ENCODE results near the gene DMD.
"Not testable (repeated sequence)": the region's sequence is repeated elsewhere in the genome, so short reads cannot be mapped to it uniquely, and the experiment has no call there.

The DMD gene

GRCh38 chrX:33211356-33212260, at the start of gene DMD:
DMD (minus strand) TSS chrX:33211549; CDS start chrX:33211312, 237 bp downstream.
- DNase-seq: peak; percentile 49

- no peak for DNase-seq
These were observed 41.0 kb upstream of the DMD start for GRCh38 chrX:33252306-33252825.

- no peak for DNase-seq
These were observed 7.5 kb upstream of the DMD start for GRCh38 chrX:33218819-33219218.

GRCh38 chrX:33210156-33210555, 1.2 kb downstream of the DMD start:
- no peak for DNase-seq

GRCh38 chrX:33207056-33207455, 4.3 kb downstream of the DMD start:
- no peak for DNase-seq

GRCh38 chrX:33205321-33205720, 6.0 kb downstream of the DMD start:
- no peak for DNase-seq

GRCh38 chrX:33204889-33205288, 6.5 kb downstream of the DMD start:
- DNase-seq: no peak

- no peak for DNase-seq
These were observed 12.6 kb downstream of the DMD start for GRCh38 chrX:33198561-33199279.

- no peak for DNase-seq
These were observed 15.7 kb downstream of the DMD start for GRCh38 chrX:33195698-33196097.

GRCh38 chrX:33194876-33195433, 16.4 kb downstream of the DMD start:
- no peak for DNase-seq

- DNase-seq: no peak
These were observed 17.1 kb downstream of the DMD start for GRCh38 chrX:33194289-33194688.

- DNase-seq: no peak
These were observed 21.3 kb downstream of the DMD start for GRCh38 chrX:33190016-33190415.

GRCh38 chrX:33188881-33189280, 22.5 kb downstream of the DMD start:
- no peak for DNase-seq

GRCh38 chrX:33188286-33188685, 23.1 kb downstream of the DMD start:
- no peak for DNase-seq

GRCh38 chrX:33184803-33185202, 26.5 kb downstream of the DMD start:
- DNase-seq: not testable (repeated sequence)

GRCh38 chrX:33183361-33183760, 28.0 kb downstream of the DMD start:
- DNase-seq: no peak

- DNase-seq: no peak
These were observed 32.7 kb downstream of the DMD start for GRCh38 chrX:33178690-33179089.

- DNase-seq: no peak
These were observed 33.1 kb downstream of the DMD start for GRCh38 chrX:33178218-33178617.

- DNase-seq: no peak
These were observed 36.1 kb downstream of the DMD start for GRCh38 chrX:33175201-33175600.

- no peak for DNase-seq
These were observed 40.3 kb downstream of the DMD start for GRCh38 chrX:33171041-33171440.

- no peak for DNase-seq
These were observed 49.5 kb downstream of the DMD start for GRCh38 chrX:33161829-33162228.

GRCh38 chrX:33160273-33160672, 51.1 kb downstream of the DMD start:
- DNase-seq: no peak

- no peak for DNase-seq
These were observed 55.1 kb downstream of the DMD start for GRCh38 chrX:33156152-33156726.

All from kidney glomerular epithelial cell (primary cell).